AG04449 (cell line): ENCODE results near the gene RNF126.

Experiments used
- CTCF ChIA-PET: fragments of 350-600 bp; formaldehyde crosslinking; extraction: SDS; loops from one replicate; lab custom pipeline; 2021; ENCODE audit warnings: antibody characterized with exemption; lab: Yijun Ruan, JAX
- POLR2A ChIA-PET: fragments of 400-600, 350-600 bp; formaldehyde crosslinking; extraction: SDS; loops from one replicate; lab custom pipeline; 2020; ENCODE audit warnings: antibody characterized with exemption, inconsistent platforms; lab: Yijun Ruan, JAX
- DNase-seq: peaks from one replicate; pipeline ENCODE4 v3.0.0-alpha.2; 2010; ENCODE audit warnings: low read depth, low spot score
- H3K4me3 ChIP-seq: 2 replicates; pipeline ENCODE4 v1.5.1; 2011; ENCODE audit warnings: low read depth, mild to moderate bottlenecking, control low read depth, low read length
- CTCF ChIP-seq: IDR thresholded peaks from one replicate; pipeline ENCODE4 v1.5.1; 2011; ENCODE audit warnings: mild to moderate bottlenecking, moderate library complexity, low read length, control low read depth, inconsistent platforms; ENCODE audit not compliant: insufficient read depth; ENCODE audit errors: missing control alignments

RNF126 gene

DNA sequence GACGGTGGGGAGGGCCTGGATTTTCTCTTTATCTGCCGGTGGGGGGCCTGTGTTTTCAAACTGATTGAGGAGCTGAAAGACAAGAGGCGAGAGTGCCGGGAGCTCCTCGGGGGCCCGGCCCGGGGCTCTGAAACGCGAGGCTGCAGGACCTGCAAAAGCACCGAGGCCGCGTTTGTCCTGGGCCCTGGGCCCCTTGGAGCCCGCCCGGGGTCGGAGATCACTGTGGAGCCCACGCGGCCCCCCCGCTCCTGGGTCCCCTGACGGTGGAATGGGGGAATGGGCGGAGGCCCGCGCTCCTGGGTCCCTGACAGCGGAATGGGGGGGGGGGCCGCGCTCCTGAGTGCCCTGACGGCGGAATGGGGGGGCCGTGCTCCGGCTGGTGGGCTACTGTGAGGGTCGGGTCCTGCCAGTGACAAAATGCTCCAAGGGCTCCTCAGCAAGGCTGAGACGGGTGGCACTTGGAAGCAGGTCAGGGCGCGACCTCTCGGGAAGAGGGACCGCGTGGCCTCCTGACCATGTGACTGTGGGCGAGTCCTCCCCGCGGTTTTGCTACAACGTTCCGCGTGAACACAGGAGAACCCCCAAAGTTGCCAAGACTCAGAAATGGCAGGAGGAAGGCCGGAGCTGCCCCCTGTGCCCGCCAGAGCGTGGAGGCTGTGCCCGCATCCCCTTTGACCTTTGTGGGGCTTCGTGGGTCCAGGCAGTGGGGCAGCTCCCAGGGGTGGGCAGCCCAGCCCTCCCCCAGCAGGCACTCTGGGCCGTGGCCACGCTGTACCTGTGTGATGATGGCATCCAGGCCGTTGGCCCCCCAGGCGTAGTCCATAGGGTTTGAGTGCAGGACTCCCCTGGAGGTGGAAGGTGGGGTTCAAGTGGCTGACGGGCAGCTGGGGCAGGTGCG is 13.9 kb downstream of the RNF126 start:
- no peak overlapping the region for H3K4me3 ChIP-seq
- no peak for TF ChIP-seq CTCF
- DNase-seq, result no peak
- ChIA-PET CTCF (interaction anchor here (1.4 kb wide), 1 partner anchor 9 kb away, joined by 3 read pairs; the partner anchor contains the start of gene FGF22), POLR2A (no interaction called here)

- no peak for TF ChIP-seq CTCF
- no peak overlapping the region for H3K4me3 ChIP-seq
- POLR2A ChIA-PET, result no interaction called here
- no peak for DNase-seq
- CTCF ChIA-PET, result no interaction called here
Observed at GRCh38 chr19:648305-648704, 14.7 kb downstream of the RNF126 start.

DNA sequence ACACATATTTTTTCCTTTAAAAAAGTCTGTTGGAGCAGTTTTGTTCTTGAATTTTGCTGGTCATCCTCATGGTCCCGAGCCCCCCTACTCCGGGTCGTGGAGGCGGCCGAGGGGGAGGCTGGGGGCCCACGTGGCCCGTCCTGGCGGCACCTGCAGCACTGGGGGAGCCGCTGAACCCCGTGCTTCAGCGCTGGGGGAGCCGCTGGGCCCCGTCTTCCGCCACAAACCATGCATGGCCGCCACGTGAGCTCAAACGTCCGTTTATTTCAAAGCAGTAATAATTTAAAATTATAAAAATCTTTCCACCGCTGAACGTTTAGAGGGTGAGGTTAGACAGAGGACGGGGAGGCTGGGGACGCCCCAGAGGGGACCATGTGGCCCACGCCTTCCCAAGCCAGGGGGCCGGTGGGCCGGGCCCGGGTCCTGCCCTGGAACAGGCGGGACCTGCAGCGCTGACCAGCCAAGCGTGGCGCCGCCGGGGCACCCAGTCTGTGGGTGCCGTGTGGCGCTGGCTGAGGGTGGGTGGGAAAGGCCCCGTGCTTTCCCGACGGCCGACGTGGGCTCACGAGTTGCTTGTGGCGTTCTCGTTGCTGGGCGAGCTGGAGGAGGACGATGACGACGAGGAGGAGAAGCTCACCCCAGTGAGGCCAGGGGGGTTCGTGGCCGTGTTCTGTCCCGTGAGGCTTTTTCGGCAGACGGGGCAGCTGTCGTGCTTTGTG is 15.3 kb downstream of the RNF126 start:
- DNase-seq, result no peak
- ChIA-PET POLR2A (no interaction called here), CTCF (no interaction called here)
- TF ChIP-seq CTCF, result no peak
- no peak overlapping the region for H3K4me3 ChIP-seq

- ChIA-PET POLR2A (no interaction called here), CTCF (no interaction called here)
- TF ChIP-seq CTCF, result no peak
- no peak for DNase-seq
- H3K4me3 ChIP-seq, result no peak overlapping the region
Observed at GRCh38 chr19:646779-647565, 16.0 kb downstream of the RNF126 start.

- TF ChIP-seq CTCF, result no peak
- H3K4me3 ChIP-seq, result no peak overlapping the region
- no peak for DNase-seq
- ChIA-PET CTCF (no interaction called here), POLR2A (no interaction called here)
Observed at GRCh38 chr19:645912-646778, 16.9 kb downstream of the RNF126 start.
